Osteoblast (primary cell): Measurements from ENCODE around the gene GTF3C2. TPM values are rescaled to one million over a fixed set of nuclear protein-coding genes. Genes with fewer than 3 reads are reported as not detected.

ENCODE experiments used
- DNase-seq: peaks from one replicate; pipeline ENCODE4 v3.0.0; 2011; ENCODE audit warnings: low spot score, mixed read lengths; ENCODE audit not compliant: insufficient read length; ENCODE audit errors: missing footprints
- H2AFZ ChIP-seq: 2 replicates; pipeline ENCODE4 v1.6.0; 2011; ENCODE audit warnings: mild to moderate bottlenecking, low read length
- H3K27ac ChIP-seq: 2 replicates; pipeline ENCODE4 v1.5.1; 2011; ENCODE audit warnings: mild to moderate bottlenecking, low read depth, low read length, moderate library complexity
- H3K27me3 ChIP-seq: 2 replicates; pipeline ENCODE4 v1.6.0; 2012; ENCODE audit warnings: mild to moderate bottlenecking, control low read depth, inconsistent platforms, low read length, moderate library complexity; ENCODE audit not compliant: insufficient read depth
- H3K36me3 ChIP-seq: 2 replicates; pipeline ENCODE4 v1.5.1; 2011; ENCODE audit warnings: mild to moderate bottlenecking, low read length, control low read depth, moderate library complexity; ENCODE audit not compliant: insufficient read depth
- H3K4me1 ChIP-seq: 2 replicates; pipeline ENCODE4 v1.5.1; 2011; ENCODE audit warnings: mild to moderate bottlenecking, low read length, control low read depth, moderate library complexity; ENCODE audit not compliant: insufficient read depth
- H3K4me2 ChIP-seq: 2 replicates; pipeline ENCODE4 v1.6.0; 2011; ENCODE audit warnings: mild to moderate bottlenecking, low read length; ENCODE audit not compliant: insufficient read depth
- H3K4me3 ChIP-seq: fragments of 200-600 bp; sonication (generic); 3 replicates; pipeline ENCODE4 v1.5.1; 2012; ENCODE audit warnings: mild to moderate bottlenecking, low read length, inconsistent platforms; ENCODE audit not compliant: insufficient read depth
- H3K79me2 ChIP-seq: 2 replicates; pipeline ENCODE4 v1.6.0; 2012; ENCODE audit warnings: mild to moderate bottlenecking, low read length, control low read depth, inconsistent platforms; ENCODE audit not compliant: insufficient read depth
- H3K9me3 ChIP-seq: 2 replicates; pipeline ENCODE4 v1.5.1; 2011; ENCODE audit warnings: low read depth, low read length, control low read depth
- H4K20me1 ChIP-seq: 2 replicates; pipeline ENCODE4 v1.6.0; 2012; ENCODE audit warnings: mild to moderate bottlenecking, low read length, control low read depth; ENCODE audit not compliant: insufficient read depth
- CTCF ChIP-seq: IDR thresholded peaks from 2 replicates; pipeline ENCODE4 v1.5.1; 2011; ENCODE audit warnings: mild to moderate bottlenecking, low read depth, low read length, moderate library complexity; ENCODE audit errors: extremely low read depth
- total RNA-seq: library from RNA; depleted of rRNA; stranded (reverse); fragments of >200 nt; gene quantifications from 2 replicates; pipeline ENCODE4 v1.2.3, GENCODE V29; 2012

The GTF3C2 gene
- total RNA-seq, 1 donor, result 34.4 TPM

- H3K27ac ChIP-seq, result no peak overlapping the region
- H3K27me3 ChIP-seq, result peaks cover 32% of the 10 kb centered on the region
- H3K9me3 ChIP-seq, result no peaks in the 10 kb centered on the region
- H3K4me3 ChIP-seq, result no peak overlapping the region
- H3K79me2 ChIP-seq, result no peaks in the 10 kb centered on the region
- no peak overlapping the region for H2AFZ ChIP-seq
- TF ChIP-seq CTCF, result no peak
- no peaks in the 10 kb centered on the region for H3K36me3 ChIP-seq
- DNase-seq, result no peak
- no peak overlapping the region for H3K4me2 ChIP-seq
- peaks cover 24% of the 10 kb centered on the region for H3K4me1 ChIP-seq
- no peaks in the 10 kb centered on the region for H4K20me1 ChIP-seq
Observed at GRCh38 chr2:27284996-27285395, 71.6 kb downstream of the GTF3C2 start.

- Histone ChIP-seq H2AFZ (no peak overlapping the region), H3K36me3 (no peaks in the 10 kb centered on the region), H3K27ac (no peak overlapping the region), H4K20me1 (no peaks in the 10 kb centered on the region), H3K4me3 (no peak overlapping the region), H3K27me3 (peaks cover 22% of the 10 kb centered on the region), H3K79me2 (no peaks in the 10 kb centered on the region), H3K4me2 (no peak overlapping the region), H3K9me3 (no peaks in the 10 kb centered on the region), H3K4me1 (peaks cover 25% of the 10 kb centered on the region)
- no peak for DNase-seq
- TF ChIP-seq CTCF, result no peak
Observed at GRCh38 chr2:27282892-27283291, 73.7 kb downstream of the GTF3C2 start.

GRCh38 chr2:27281855-27282559 lies 74.6 kb downstream of the GTF3C2 start, which contains the start of gene TRIM54:
Gene TRIM54, plus strand, starts transcription at chr2:27282429. Its CDS starts 303 bp downstream, at chr2:27282732.
- peaks cover 25% of the 10 kb centered on the region for H3K4me1 ChIP-seq
- no peak within 1 kb of the TSS for H2AFZ ChIP-seq
- H3K36me3 ChIP-seq, result no peaks in the 10 kb centered on the region
- peaks cover 14% of the 10 kb centered on the region for H3K27me3 ChIP-seq
- TF ChIP-seq CTCF, result no peak
- H3K9me3 ChIP-seq, result no peaks in the 10 kb centered on the region
- no peak for DNase-seq
- H3K4me3 ChIP-seq, result no peak within 1 kb of the TSS
- H3K4me2 ChIP-seq, result no peak within 1 kb of the TSS
- no peaks in the 10 kb centered on the region for H3K79me2 ChIP-seq
- H3K27ac ChIP-seq, result no peak within 1 kb of the TSS
- no peaks in the 10 kb centered on the region for H4K20me1 ChIP-seq

GRCh38 chr2:27281442-27281841 lies 75.1 kb downstream of the GTF3C2 start:
- Histone ChIP-seq H3K4me1 (peaks cover 25% of the 10 kb centered on the region), H3K27me3 (peaks cover 9% of the 10 kb centered on the region), H3K4me3 (no peak overlapping the region), H4K20me1 (no peaks in the 10 kb centered on the region), H3K36me3 (no peaks in the 10 kb centered on the region), H3K27ac (no peak overlapping the region), H3K4me2 (no peak overlapping the region), H3K79me2 (no peaks in the 10 kb centered on the region), H2AFZ (no peak overlapping the region), H3K9me3 (no peaks in the 10 kb centered on the region)
- no peak for DNase-seq
- no peak for TF ChIP-seq CTCF
